ENCODE data around the gene ZNF891. TPM values are rescaled to one million over a fixed set of nuclear protein-coding genes. Genes with fewer than 3 reads are reported as not detected.

Gene ZNF891
- total RNA-seq, 2 donors from 2014 or later, result 0.82 to 1.1 TPM

DNA sequence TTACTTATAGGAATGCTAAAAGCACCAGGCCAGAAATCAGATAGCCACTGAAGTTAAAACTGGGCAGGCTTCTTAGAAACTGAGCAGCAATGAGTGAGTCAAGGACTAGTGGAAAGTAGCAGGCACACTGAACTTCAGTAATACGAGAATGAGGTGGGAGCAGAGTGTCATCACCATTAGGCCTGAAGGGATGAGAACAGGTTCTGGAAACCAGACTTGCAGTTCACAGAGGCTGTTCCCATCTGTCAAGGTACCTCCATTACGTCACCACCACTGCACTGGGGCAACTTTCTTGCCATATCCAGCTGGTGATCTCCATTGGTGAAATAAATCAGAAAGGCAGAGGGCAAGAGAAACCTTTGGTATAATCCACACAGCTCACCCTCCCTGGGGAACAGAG, 15.9 kb upstream of the ZNF891 start:
- TF ChIP-seq, protein P1, sequence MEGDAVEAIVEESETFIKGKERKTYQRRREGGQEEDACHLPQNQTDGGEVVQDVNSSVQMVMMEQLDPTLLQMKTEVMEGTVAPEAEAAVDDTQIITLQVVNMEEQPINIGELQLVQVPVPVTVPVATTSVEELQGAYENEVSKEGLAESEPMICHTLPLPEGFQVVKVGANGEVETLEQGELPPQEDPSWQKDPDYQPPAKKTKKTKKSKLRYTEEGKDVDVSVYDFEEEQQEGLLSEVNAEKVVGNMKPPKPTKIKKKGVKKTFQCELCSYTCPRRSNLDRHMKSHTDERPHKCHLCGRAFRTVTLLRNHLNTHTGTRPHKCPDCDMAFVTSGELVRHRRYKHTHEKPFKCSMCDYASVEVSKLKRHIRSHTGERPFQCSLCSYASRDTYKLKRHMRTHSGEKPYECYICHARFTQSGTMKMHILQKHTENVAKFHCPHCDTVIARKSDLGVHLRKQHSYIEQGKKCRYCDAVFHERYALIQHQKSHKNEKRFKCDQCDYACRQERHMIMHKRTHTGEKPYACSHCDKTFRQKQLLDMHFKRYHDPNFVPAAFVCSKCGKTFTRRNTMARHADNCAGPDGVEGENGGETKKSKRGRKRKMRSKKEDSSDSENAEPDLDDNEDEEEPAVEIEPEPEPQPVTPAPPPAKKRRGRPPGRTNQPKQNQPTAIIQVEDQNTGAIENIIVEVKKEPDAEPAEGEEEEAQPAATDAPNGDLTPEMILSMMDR (IDR thresholded peaks at IDR 0.05), result no peak
- H3K9me3 ChIP-seq, result peaks cover 19 to 99% of the 10 kb centered on the region in 2 donors
- H3K27me3 ChIP-seq, result no peaks in the 10 kb centered on the region
- H3K27ac ChIP-seq, result no peak overlapping the region
- DNase-seq (ENCODE audit: low spot score), result no peak
- no peaks in the 10 kb centered on the region for H3K4me1 ChIP-seq
- H3K4me3 ChIP-seq, result no peak overlapping the region
- H3K36me3 ChIP-seq, result peaks cover 78% of the 10 kb centered on the region

DNA sequence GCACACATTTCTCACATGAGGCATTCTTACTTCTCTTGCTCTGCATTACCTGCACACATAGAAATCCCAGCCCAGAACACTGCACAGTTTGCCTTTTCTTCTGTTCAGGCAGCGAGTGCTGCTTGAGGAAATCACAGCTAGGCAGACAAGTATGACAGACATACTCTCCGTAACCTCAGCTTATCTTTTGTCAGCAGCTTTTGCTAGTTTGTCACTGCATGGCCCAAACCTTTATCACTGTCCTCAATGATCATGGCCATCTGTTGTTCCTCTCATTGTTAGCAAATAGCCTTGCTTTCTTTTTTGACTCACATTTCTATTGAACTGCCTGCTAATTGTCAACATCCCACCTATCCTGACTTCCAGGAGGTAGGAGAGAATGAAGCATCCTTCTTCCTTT, 5.7 kb upstream of the ZNF891 start:
- Histone ChIP-seq H3K4me3 (no peak overlapping the region), H3K9me3 (peaks cover 13 to 88% of the 10 kb centered on the region in 2 donors), H3K36me3 (peaks cover 58% of the 10 kb centered on the region), H3K27ac (no peak overlapping the region), H3K4me1 (peaks cover 0 to 11% of the 10 kb centered on the region in 2 donors), H3K27me3 (no peaks in the 10 kb centered on the region)
- DNase-seq (ENCODE audit: low spot score), result no peak
- TF ChIP-seq, protein P1 (IDR thresholded peaks at IDR 0.05), result no peak

GRCh38 chr12:133130808-133131128, 694 bp upstream of the ZNF891 start:
- H3K9me3 ChIP-seq, result peaks cover 0 to 73% of the 10 kb centered on the region in 2 donors
- peak overlapping the region; percentile 78 to 93 for H3K4me3 ChIP-seq
- peaks cover 24% of the 10 kb centered on the region for H3K36me3 ChIP-seq
- peak; percentile 63 for DNase-seq (ENCODE audit: low spot score)
- TF ChIP-seq, protein P1 (IDR thresholded peaks at IDR 0.05), result no peak
- H3K4me1 ChIP-seq, result peaks cover 0 to 18% of the 10 kb centered on the region in 2 donors
- peak overlapping the region; percentile 96 to 98 for H3K27ac ChIP-seq
- H3K27me3 ChIP-seq, result no peaks in the 10 kb centered on the region

DNA sequence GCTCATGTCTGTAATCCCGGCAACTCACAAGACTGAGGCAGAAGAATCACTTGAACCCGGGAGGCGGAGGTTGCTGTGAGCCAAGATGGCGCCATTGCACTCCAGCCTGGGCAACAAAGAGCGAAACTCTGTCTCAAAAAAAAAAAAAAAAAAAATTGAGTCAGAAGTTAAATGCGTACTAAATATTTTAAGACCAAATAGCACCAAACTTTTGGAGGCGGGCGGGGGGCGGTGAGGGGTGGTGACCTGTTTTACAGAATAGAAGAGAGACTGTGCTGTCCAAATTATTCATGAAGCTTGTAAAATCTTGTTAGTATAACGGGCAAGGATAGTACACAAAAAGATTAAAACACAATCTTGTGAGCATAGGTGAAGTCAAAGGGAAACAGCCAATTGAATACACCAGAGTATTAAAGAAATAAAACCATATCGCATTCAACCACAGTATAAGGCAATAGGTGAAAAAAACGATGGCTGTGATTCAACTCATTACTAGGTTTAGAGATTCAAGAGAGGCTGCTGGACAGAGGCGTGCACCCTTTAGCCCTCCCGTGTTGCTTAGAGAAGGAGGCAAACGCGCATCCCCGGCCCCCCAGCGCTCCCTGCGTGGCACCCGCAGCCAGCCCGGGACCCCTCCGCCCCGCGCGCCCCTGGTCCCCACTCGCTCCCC, 571 bp downstream of the ZNF891 start:
- TF ChIP-seq, protein P1 (IDR thresholded peaks at IDR 0.05), result no peak
- no peak for DNase-seq (ENCODE audit: low spot score)
- Histone ChIP-seq H3K27ac (peak overlapping the region; percentile 96 to 98), H3K4me1 (peaks cover 0 to 18% of the 10 kb centered on the region in 2 donors), H3K27me3 (no peaks in the 10 kb centered on the region), H3K9me3 (peaks cover 5 to 73% of the 10 kb centered on the region in 2 donors), H3K4me3 (peak overlapping the region; percentile 78 to 93), H3K36me3 (peaks cover 23% of the 10 kb centered on the region)

DNA sequence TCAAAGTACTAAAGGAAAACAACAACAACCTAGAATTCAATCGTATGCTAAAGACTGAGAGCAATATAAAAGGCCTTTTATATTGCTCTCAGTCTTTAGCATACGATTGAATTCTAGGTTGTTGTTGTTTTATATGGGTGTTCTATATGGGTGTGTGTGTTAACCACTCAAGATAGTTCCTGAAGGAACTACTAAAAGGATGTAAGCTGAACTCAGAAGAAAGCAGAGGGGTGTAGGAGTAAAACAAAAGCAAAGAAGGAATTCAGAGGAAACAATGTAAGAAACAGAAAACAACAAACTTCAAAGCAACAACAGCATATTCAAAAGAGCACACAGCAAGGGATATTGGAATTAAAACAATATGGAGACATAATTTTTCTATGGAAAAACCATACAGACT, 5.4 kb downstream of the ZNF891 start:
- Histone ChIP-seq H3K36me3 (peaks cover 43% of the 10 kb centered on the region), H3K4me3 (no peak overlapping the region), H3K27ac (no peak overlapping the region), H3K4me1 (peaks cover 0 to 6% of the 10 kb centered on the region in 2 donors), H3K9me3 (peaks cover 43 to 94% of the 10 kb centered on the region in 2 donors), H3K27me3 (no peaks in the 10 kb centered on the region)
- DNase-seq (ENCODE audit: low spot score), result no peak
- TF ChIP-seq, protein P1 (IDR thresholded peaks at IDR 0.05), result no peak

Data from right atrium auricular region (tissue), 2 donors.